Measurements from ENCODE around the gene CLEC2A. TPM values are rescaled to one million over a fixed set of nuclear protein-coding genes. Genes with fewer than 3 reads are reported as not detected.
A peak's percentile ranks its signal among the peaks of the same experiment; 100 is the strongest.

CLEC2A gene
- total RNA-seq, 2 experiments from 2014 or later, result not detected

DNA sequence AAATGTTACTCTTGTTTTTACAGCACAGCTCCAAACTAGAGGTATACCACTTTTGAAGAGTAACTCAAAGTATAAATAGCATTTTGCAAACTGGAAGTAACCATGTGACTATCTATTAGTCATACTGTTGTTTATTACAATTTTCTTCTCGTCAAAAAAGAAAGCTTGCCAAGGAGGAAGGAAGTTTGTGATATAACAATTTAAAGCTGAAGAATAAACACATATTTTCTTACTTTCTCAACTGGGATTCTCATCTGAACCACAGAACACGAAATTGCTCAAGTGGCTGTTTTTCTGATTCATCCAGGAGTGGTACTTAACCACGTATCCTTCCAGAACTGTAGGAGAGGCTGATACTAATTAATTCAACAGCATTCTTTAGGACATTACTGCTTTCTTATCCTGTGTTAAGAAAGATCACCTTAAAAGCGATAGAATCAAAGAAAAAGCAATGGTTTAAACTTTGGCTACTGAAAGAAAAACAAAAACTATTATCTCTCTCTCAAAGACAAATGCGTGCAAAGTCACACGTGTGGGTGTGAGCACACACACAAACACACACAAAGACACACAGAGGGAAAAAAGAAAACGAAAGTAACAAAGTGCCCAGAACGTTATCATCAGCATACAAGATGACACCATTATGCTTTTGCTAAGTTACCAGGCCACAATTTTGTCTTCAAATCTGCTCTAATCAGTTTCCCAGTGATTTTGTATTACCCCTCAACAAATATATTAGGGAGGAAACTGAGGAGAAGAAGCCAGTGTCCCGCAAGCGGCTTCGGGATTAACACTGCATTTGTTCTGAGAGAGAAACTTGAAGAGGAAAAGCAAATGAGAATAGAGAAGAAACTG, 62.6 kb downstream of the CLEC2A start, which contains the start of gene CLEC2B:
CLEC2B (minus strand) TSS at position 48 of the 855 bp plus-strand sequence.
- Histone ChIP-seq H3K27ac (ENCODE audit: low read depth, low read length, poor library complexity, severe bottlenecking) (peak within 1 kb of the TSS; percentile 42), H3K9me3 (ENCODE audit: low read length) (peaks cover 2% of the 10 kb centered on the region; the same call in 1 of the 2 replicates), H4K20me1 (ENCODE audit: insufficient read depth, low read length) (no peaks in the 10 kb centered on the region), H3K36me3 (ENCODE audit: insufficient read depth, low read length) (no peaks in the 10 kb centered on the region), H3K4me1 (ENCODE audit: insufficient read depth, low read length, poor library complexity, severe bottlenecking) (peaks cover 38% of the 10 kb centered on the region), H3K4me2 (ENCODE audit: low read length) (peak within 1 kb of the TSS; percentile 85), H3K9me2 (ENCODE audit: insufficient read depth, low read length) (no peaks in the 10 kb centered on the region), H2AFZ (ENCODE audit: low read length) (peak within 1 kb of the TSS; percentile 99), H3K79me2 (ENCODE audit: insufficient read depth, low read depth, low read length) (peaks cover 26% of the 10 kb centered on the region; the same call in 1 of the 2 replicates), H3K4me3 (ENCODE audit: low read depth, low read length, poor library complexity, severe bottlenecking) (peak within 1 kb of the TSS; percentile 70)
- DNase-seq (ENCODE audit: low spot score), result peak; percentile 44
- CTCF ChIA-PET (ENCODE audit: unreplicated experiment), result no interaction called here
- POLR2A ChIA-PET, result interaction anchor here (0.5 to 1.6 kb wide), 9 partner anchors 9 to 1022 kb away, joined by 3 to 5 read pairs (median 3); no protein-coding TSS in a partner anchor
- intact Hi-C loops (cut with micrococcal nuclease; ENCODE audit: unreplicated experiment), result loop anchor here (5.0 kb wide), 1 partner anchor 117 kb away; no protein-coding TSS in a partner anchor
- TF ChIP-seq EZH2phosphoT487 (IDR thresholded peaks at IDR 0.05; ENCODE audit: borderline replicate concordance, low read depth, low read length) (no peak), CTCF (conservative IDR thresholded peaks at IDR 0.05; ENCODE audit: low read length) (no peak)
- BruUV-seq (replicated peaks), result no TSS peak

DNA sequence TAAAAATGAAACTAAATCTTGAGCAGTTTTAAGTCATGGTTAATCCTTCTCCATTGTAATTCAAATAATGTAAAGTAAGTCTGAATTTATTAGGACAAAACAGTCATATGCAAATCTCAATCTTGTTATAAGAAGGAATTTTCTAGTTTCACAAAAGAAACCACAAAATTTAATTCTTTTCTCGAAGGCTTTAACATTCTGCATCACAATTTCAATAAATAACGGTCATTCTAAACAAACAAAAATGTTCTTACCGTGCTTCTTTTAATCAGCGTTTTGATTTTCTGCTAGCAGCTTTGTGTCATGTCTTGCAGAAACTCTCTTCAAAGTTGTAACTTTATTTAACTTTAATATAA, 63.2 kb downstream of the CLEC2A start:
- H3K36me3 ChIP-seq (ENCODE audit: insufficient read depth, low read length), result no peaks in the 10 kb centered on the region; the same call in 1 of the 2 replicates
- TSS peak; percentile 67 for BruUV-seq (replicated peaks)
- H3K9me3 ChIP-seq (ENCODE audit: low read length), result peaks cover 8% of the 10 kb centered on the region; the same call in 1 of the 2 replicates
- ChIA-PET POLR2A (interaction anchor here (0.6 to 1.6 kb wide), 8 partner anchors 10 to 401 kb away, joined by 3 to 5 read pairs (median 4); no protein-coding TSS in a partner anchor), CTCF (ENCODE audit: unreplicated experiment) (no interaction called here)
- no peak for DNase-seq (ENCODE audit: low spot score)
- H3K4me2 ChIP-seq (ENCODE audit: low read length), result peak overlapping the region; percentile 85
- H2AFZ ChIP-seq (ENCODE audit: low read length), result peak overlapping the region; percentile 99
- intact Hi-C loops (cut with micrococcal nuclease; ENCODE audit: unreplicated experiment), result loop anchor here (5.0 kb wide), 1 partner anchor 117 kb away; no protein-coding TSS in a partner anchor
- H3K4me3 ChIP-seq (ENCODE audit: low read depth, low read length, poor library complexity, severe bottlenecking), result peak overlapping the region; percentile 70
- peak overlapping the region; percentile 42 for H3K27ac ChIP-seq (ENCODE audit: low read depth, low read length, poor library complexity, severe bottlenecking)
- no peak for TF ChIP-seq CTCF (conservative IDR thresholded peaks at IDR 0.05; ENCODE audit: low read length)
- no peak for TF ChIP-seq EZH2phosphoT487 (IDR thresholded peaks at IDR 0.05; ENCODE audit: borderline replicate concordance, low read depth, low read length)
- peaks cover 26% of the 10 kb centered on the region; the same call in 1 of the 2 replicates for H3K79me2 ChIP-seq (ENCODE audit: insufficient read depth, low read depth, low read length)
- H4K20me1 ChIP-seq (ENCODE audit: insufficient read depth, low read length), result no peaks in the 10 kb centered on the region
- no peaks in the 10 kb centered on the region for H3K9me2 ChIP-seq (ENCODE audit: insufficient read depth, low read length)
- H3K4me1 ChIP-seq (ENCODE audit: insufficient read depth, low read length, poor library complexity, severe bottlenecking), result peaks cover 38% of the 10 kb centered on the region

Measured in OCI-LY7 (cell line).